Inflammatory macrophage treated with lipopolysaccharide for 1 hour (primary cell): ENCODE measurements around the gene ZNF700.
"Not testable (repeated sequence)": the region's sequence is repeated elsewhere in the genome, so short reads cannot be mapped to it uniquely, and the experiment has no call there.

Source experiments
- DNase-seq, 2 donors: peaks; one replicate each; pipeline ENCODE4 v3.0.0-alpha.2; 2020 to 2022

Gene ZNF700

GRCh38 chr19:11991921-11992320 lies 67.0 kb downstream of the ZNF700 start:
- DNase-seq = not testable (repeated sequence)

GRCh38 chr19:11995174-11995573 lies 70.3 kb downstream of the ZNF700 start:
- no peak for DNase-seq
